GM12878 (cell line): Measurements from ENCODE around the gene PIGL. TPM values are rescaled to one million over a fixed set of nuclear protein-coding genes. Genes with fewer than 3 reads are reported as not detected.

ENCODE experiments used
- ATAC-seq: fragments of 200-7000 bp; cut with Tn5 transposase; 3 replicates; pipeline ENCODE4 v1.9.1; 2020; ENCODE audit warnings: mild to moderate bottlenecking, moderate library complexity
- BruUV-seq: library from RNA; stranded (reverse); fragments of 400-500 nt; replicated peaks from 2 replicates; lab custom pipeline; 2021; lab: Mats Ljungman, UMichigan
- CTCF ChIA-PET: fragments of 300-600 bp; sonication (Branson Sonifier 250); formaldehyde crosslinking; extraction: SDS; loops from one replicate; lab custom pipeline; 2021; ENCODE audit warnings: inconsistent platforms; lab: Yijun Ruan, JAX
- POLR2A ChIA-PET: fragments of 350-600 bp; formaldehyde crosslinking; extraction: SDS; loops from one replicate; lab custom pipeline; 2021; ENCODE audit warnings: inconsistent platforms; lab: Charles Lee
- RAD21 ChIA-PET: fragments of 300-600 bp; sonication (Branson Sonifier 250); formaldehyde crosslinking; loops from one replicate; lab custom pipeline; 2023; ENCODE audit warnings: antibody characterized with exemption; ENCODE audit not compliant: unreplicated experiment; lab: Charles Lee
- SMC1A ChIA-PET: fragments of 300-600 bp; sonication (Branson Sonifier 250); formaldehyde crosslinking; loops from one replicate; lab custom pipeline; 2023; ENCODE audit not compliant: unreplicated experiment, uncharacterized antibody; lab: Charles Lee
- DNase-seq: peaks from one replicate; pipeline ENCODE4 v3.0.0-alpha.2; 2011; ENCODE audit warnings: low read depth, low spot score
- FAIRE-seq: peaks from 3 replicates; lab custom pipeline; 2011; peaks lifted over from hg19 to GRCh38; lab: Jason Lieb, UNC
- H2AFZ ChIP-seq: 2 replicates; pipeline ENCODE4 v1.6.0; 2011; ENCODE audit warnings: low read depth, low read length, control low read depth; ENCODE audit not compliant: control insufficient read depth
- H3K27ac ChIP-seq: 2 replicates; pipeline ENCODE4 v1.5.1; 2011; ENCODE audit warnings: control low read depth; ENCODE audit not compliant: control insufficient read depth, insufficient read depth
- H3K27me3 ChIP-seq, 2 experiments: replicated peaks in 1 of 2; 2 replicates each; pipeline versions ENCODE4 v1.6.0 to v1.6.1; 2011; ENCODE audit warnings: low read length in 1 of 2; ENCODE audit not compliant: control insufficient read depth in 2 of 2, insufficient read depth in 2 of 2
- H3K36me3 ChIP-seq, 2 experiments: 2 replicates each; pipeline ENCODE4 v1.5.1; 2011; ENCODE audit warnings: low read length in 1 of 2; ENCODE audit not compliant: control insufficient read depth in 2 of 2, insufficient read depth in 2 of 2
- H3K4me1 ChIP-seq: 2 replicates; pipeline ENCODE4 v1.6.1; 2011; ENCODE audit warnings: mild to moderate bottlenecking, low read length, moderate library complexity, mixed read lengths; ENCODE audit not compliant: control insufficient read depth, insufficient read depth
- H3K4me2 ChIP-seq: 2 replicates; pipeline ENCODE4 v1.6.0; 2011; ENCODE audit warnings: control low read depth; ENCODE audit not compliant: control insufficient read depth, insufficient read depth
- H3K4me3 ChIP-seq: fragments of 200-600 bp; sonication (generic); 2 replicates; pipeline ENCODE4 v1.5.1; 2016
- H3K79me2 ChIP-seq: 2 replicates; pipeline ENCODE4 v1.6.0; 2011; ENCODE audit warnings: low read length; ENCODE audit not compliant: control insufficient read depth, insufficient read depth
- H3K9ac ChIP-seq: 2 replicates; pipeline ENCODE4 v1.8.0; 2011; ENCODE audit warnings: low read length, control low read depth, mixed read lengths; ENCODE audit not compliant: control insufficient read depth, insufficient read depth
- H3K9me3 ChIP-seq: replicated peaks from 3 replicates; pipeline ENCODE4 v1.5.1; 2011; ENCODE audit warnings: mild to moderate bottlenecking, low read length; ENCODE audit not compliant: control insufficient read depth, insufficient read depth
- H4K20me1 ChIP-seq: 2 replicates; pipeline ENCODE4 v1.6.0; 2011; ENCODE audit not compliant: control insufficient read depth, insufficient read depth
- BHLHE40 ChIP-seq, 2 experiments: fragments of 450-650 bp in 1 of 2; IDR thresholded peaks; 2 replicates each; pipeline ENCODE4 v1.6.1; 2011 to 2017; ENCODE audit warnings: low read depth in 2 of 2, borderline replicate concordance in 1 of 2, improper control_type of control experiment in 1 of 2, low read length in 1 of 2, mild to moderate bottlenecking in 1 of 2
- BRCA1 ChIP-seq: IDR thresholded peaks from 2 replicates; pipeline ENCODE4 v1.6.1; 2011; ENCODE audit warnings: low read depth, low read length, improper control_type of control experiment
- CBX5 ChIP-seq: sonication (generic); IDR thresholded peaks from 2 replicates; pipeline ENCODE4 v1.6.1; 2016; ENCODE audit warnings: low read depth, moderate library complexity, mild to moderate bottlenecking, inconsistent platforms
- CHD4 ChIP-seq: fragments of 200-600 bp; sonication (generic); IDR thresholded peaks from 2 replicates; pipeline ENCODE4 v1.6.1; 2016; ENCODE audit warnings: mild to moderate bottlenecking
- HDAC6 ChIP-seq: fragments of 200-600 bp; sonication (generic); IDR thresholded peaks from one replicate; pipeline ENCODE4 v1.8.0; 2017; ENCODE audit warnings: antibody characterized with exemption; ENCODE audit not compliant: unreplicated experiment
- MXI1 ChIP-seq: fragments of 150-350 bp; IDR thresholded peaks from 2 replicates; pipeline ENCODE4 v1.6.1; 2011; ENCODE audit warnings: low read depth, mild to moderate bottlenecking, inconsistent platforms, low read length, improper control_type of control experiment
- MYC ChIP-seq: IDR thresholded peaks from 2 replicates; pipeline ENCODE4 v1.6.1; 2011; ENCODE audit warnings: mild to moderate bottlenecking, low read length, moderate library complexity, inconsistent platforms; ENCODE audit not compliant: insufficient read depth, insufficient replicate concordance, insufficient read length, severe bottlenecking
- SMAD5 ChIP-seq: IDR thresholded peaks from 2 replicates; pipeline ENCODE4 v1.6.1; 2016; ENCODE audit warnings: antibody characterized with exemption, low read depth
- ZNF24 ChIP-seq: fragments of 450-650 bp; IDR thresholded peaks from 2 replicates; pipeline ENCODE4 v1.6.1; 2017; ENCODE audit warnings: antibody characterized with exemption, mild to moderate bottlenecking
- WGBS: methylation state at CpG from one replicate; pipeline ENCODE4 v1.1.6; 2016; ENCODE audit warnings: low lambda C conversion rate; ENCODE audit not compliant: insufficient replicate concordance, insufficient coverage; ENCODE audit errors: missing lambda C conversion rate; 5-methylcytosine and 5-hydroxymethylcytosine counted together
- in situ Hi-C: fragments of 300-500 bp; cut with MboI; formaldehyde crosslinking; loops from 9 replicates; pipeline ENCODE4 v1.14.3; 2018; ENCODE audit warnings: mixed read lengths
- intact Hi-C: fragments of 100-400 bp; cut with micrococcal nuclease; formaldehyde crosslinking; loops from one replicate; pipeline ENCODE4 v1.14.2; 2022; ENCODE audit not compliant: unreplicated experiment
- polyA plus RNA-seq, 11 experiments: library from polyadenylated mRNA; depleted of rRNA in 4 of 11; unstranded in 6 of 11; stranded (reverse) in 5 of 11; fragments of >200 nt; fragmentation: Nextera tagmentation in 4 of 11; fragmentation: Illumina TruSeq in 1 of 11; extraction: Ambion mirVana in 4 of 11; extraction: Trizol in 1 of 11; gene quantifications; 1 replicate in 1 of 11; 2 replicates in 10 of 11; pipeline versions ENCODE4 v1.2.1 to v1.2.3, GENCODE V29; 2011 to 2016; ENCODE audit warnings: inconsistent platforms in 2 of 11, missing spikeins in 2 of 11, low read depth in 1 of 11
- total RNA-seq, 4 experiments: library from RNA; depleted of rRNA in 3 of 4; stranded (reverse); fragments of >200 nt in 3 of 4; fragmentation: Illumina TruSeq in 1 of 4; extraction: Trizol in 1 of 4; gene quantifications; 2 replicates each; pipeline versions ENCODE4 v1.2.1 to v1.2.3, GENCODE V29; 2013 to 2021
- TF ChIP-seq, protein P1 (sequence below): fragments of 450-650 bp; IDR thresholded peaks from 2 replicates; pipeline ENCODE4 v1.6.1; 2018; ENCODE audit warnings: mild to moderate bottlenecking, low read depth, moderate library complexity; ENCODE audit not compliant: partially characterized antibody
- TF ChIP-seq, protein P2 (sequence below): fragments of 450-650 bp; IDR thresholded peaks from 2 replicates; pipeline ENCODE4 v1.6.1; 2016; ENCODE audit warnings: mild to moderate bottlenecking
- TF ChIP-seq, protein P3 (sequence below): fragments of 450-650 bp; IDR thresholded peaks from 2 replicates; pipeline ENCODE4 v1.6.1; 2017; ENCODE audit warnings: antibody characterized with exemption, mild to moderate bottlenecking, moderate library complexity
- TF ChIP-seq, protein P4 (sequence below): IDR thresholded peaks from 2 replicates; pipeline ENCODE4 v1.6.1; 2011; ENCODE audit warnings: borderline replicate concordance, low read depth, mild to moderate bottlenecking, moderate library complexity, mixed read lengths, low read length; ENCODE audit not compliant: insufficient read depth; ENCODE audit errors: extremely low read length

Gene PIGL
- total and polyA plus RNA-seq, 10 of the 15 experiments (the other 5 are each of a cell fraction or from before 2014, with no cell fraction given), result 25.9 to 52.5 (median 30.2) TPM

DNA sequence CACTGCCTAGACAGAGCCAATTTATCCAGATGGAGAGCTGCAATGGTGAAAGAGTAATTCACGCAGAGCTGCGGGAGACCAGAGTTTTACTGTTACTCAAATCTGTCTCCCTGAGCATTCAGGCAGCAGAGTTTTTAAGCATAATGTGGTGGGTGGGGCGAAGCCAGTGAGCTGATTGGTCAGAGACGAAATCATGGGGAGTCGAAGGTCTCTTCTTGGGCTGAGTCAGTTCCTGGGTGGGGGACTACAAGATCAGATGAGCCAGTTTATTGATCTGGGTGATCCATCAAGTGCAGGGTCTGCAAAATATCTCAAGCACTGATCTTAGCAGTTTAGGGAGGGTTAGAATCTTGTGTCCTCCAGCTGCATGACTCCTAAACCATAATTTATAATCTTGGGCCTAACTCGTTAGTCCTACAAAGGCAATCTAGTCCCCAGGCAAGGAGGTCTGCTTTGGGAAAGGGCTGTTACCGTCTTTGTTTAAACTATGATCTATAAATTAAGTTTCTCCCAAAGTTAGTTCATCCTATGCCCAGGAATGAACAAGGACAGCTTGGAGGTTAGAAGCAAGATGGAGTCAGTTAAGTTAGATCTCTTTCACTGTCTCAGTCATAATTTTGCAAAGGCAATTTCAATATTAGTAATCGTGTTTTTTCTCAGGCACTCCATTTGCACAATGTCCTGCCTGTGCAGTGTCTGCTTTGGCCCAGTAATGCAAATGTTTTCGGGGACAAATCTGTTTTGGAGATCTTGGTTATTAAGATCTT lies 27.0 kb downstream of the PIGL start (continued):
- no peak for TF ChIP-seq HDAC6

DNA sequence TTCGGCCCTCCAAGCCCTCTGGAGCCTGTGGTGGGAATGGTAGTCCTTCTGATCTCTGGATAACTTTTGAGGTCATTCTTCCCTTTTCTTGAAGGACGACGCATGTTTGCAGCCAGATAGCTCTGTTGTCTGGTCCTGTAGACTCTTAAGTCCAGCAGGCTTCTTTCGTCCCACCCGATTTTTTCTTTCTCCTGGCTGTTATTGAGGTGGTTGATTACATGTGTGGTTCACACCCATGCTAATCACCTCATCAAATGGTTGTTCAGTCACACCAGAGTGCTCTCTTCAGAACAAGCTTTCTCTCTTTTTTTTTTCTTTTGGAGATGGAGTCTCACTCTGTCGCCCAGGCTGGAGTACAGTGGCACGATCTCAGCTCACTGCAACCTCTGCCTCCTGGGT lies 30.6 kb downstream of the PIGL start:
- BruUV-seq, result no TSS peak
- H3K79me2 ChIP-seq, result no peaks in the 10 kb centered on the region
- H4K20me1 ChIP-seq, result no peaks in the 10 kb centered on the region
- H3K27ac ChIP-seq, result no peak overlapping the region
- H3K36me3 ChIP-seq, result no peaks in the 10 kb centered on the region; a peak in 1 of 4 replicates
- H3K4me1 ChIP-seq, result peaks cover 6% of the 10 kb centered on the region
- ATAC-seq, result no peak
- ChIA-PET POLR2A (no interaction called here), CTCF (no interaction called here), SMC1A (interaction anchor here (0.5 kb wide), 1 partner anchor 122 kb away, joined by 4 read pairs; no protein-coding TSS in a partner anchor), RAD21 (no interaction called here)
- DNase-seq, result no peak
- H3K9me3 ChIP-seq, result no peaks in the 10 kb centered on the region
- no peak for FAIRE-seq
- no peaks in the 10 kb centered on the region for H3K27me3 ChIP-seq
- no peak overlapping the region for H3K9ac ChIP-seq
- in situ Hi-C loops, result no loop called here
- no peak overlapping the region for H2AFZ ChIP-seq
- intact Hi-C loops, result no loop called here
- H3K4me2 ChIP-seq, result no peak overlapping the region
- 97% methylated on average over 7 of the region's 7 CpGs for WGBS
- no peak overlapping the region for H3K4me3 ChIP-seq
- no peak for TF ChIP-seq CBX5
- no peak for TF ChIP-seq ZNF24
- TF ChIP-seq, protein P1, sequence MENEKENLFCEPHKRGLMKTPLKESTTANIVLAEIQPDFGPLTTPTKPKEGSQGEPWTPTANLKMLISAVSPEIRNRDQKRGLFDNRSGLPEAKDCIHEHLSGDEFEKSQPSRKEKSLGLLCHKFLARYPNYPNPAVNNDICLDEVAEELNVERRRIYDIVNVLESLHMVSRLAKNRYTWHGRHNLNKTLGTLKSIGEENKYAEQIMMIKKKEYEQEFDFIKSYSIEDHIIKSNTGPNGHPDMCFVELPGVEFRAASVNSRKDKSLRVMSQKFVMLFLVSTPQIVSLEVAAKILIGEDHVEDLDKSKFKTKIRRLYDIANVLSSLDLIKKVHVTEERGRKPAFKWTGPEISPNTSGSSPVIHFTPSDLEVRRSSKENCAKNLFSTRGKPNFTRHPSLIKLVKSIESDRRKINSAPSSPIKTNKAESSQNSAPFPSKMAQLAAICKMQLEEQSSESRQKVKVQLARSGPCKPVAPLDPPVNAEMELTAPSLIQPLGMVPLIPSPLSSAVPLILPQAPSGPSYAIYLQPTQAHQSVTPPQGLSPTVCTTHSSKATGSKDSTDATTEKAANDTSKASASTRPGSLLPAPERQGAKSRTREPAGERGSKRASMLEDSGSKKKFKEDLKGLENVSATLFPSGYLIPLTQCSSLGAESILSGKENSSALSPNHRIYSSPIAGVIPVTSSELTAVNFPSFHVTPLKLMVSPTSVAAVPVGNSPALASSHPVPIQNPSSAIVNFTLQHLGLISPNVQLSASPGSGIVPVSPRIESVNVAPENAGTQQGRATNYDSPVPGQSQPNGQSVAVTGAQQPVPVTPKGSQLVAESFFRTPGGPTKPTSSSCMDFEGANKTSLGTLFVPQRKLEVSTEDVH, result no peak
- no peak for TF ChIP-seq BHLHE40 (IDR thresholded peaks at IDR 0.05; ENCODE audit: borderline replicate concordance in 1 of 2, low read depth in 2 of 2, low read length in 1 of 2)
- no peak for TF ChIP-seq BRCA1
- TF ChIP-seq MYC, result no peak
- no peak for TF ChIP-seq CHD4
- TF ChIP-seq SMAD5, result no peak
- TF ChIP-seq, protein P2, sequence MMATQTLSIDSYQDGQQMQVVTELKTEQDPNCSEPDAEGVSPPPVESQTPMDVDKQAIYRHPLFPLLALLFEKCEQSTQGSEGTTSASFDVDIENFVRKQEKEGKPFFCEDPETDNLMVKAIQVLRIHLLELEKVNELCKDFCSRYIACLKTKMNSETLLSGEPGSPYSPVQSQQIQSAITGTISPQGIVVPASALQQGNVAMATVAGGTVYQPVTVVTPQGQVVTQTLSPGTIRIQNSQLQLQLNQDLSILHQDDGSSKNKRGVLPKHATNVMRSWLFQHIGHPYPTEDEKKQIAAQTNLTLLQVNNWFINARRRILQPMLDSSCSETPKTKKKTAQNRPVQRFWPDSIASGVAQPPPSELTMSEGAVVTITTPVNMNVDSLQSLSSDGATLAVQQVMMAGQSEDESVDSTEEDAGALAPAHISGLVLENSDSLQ, result no peak
- TF ChIP-seq, protein P3, sequence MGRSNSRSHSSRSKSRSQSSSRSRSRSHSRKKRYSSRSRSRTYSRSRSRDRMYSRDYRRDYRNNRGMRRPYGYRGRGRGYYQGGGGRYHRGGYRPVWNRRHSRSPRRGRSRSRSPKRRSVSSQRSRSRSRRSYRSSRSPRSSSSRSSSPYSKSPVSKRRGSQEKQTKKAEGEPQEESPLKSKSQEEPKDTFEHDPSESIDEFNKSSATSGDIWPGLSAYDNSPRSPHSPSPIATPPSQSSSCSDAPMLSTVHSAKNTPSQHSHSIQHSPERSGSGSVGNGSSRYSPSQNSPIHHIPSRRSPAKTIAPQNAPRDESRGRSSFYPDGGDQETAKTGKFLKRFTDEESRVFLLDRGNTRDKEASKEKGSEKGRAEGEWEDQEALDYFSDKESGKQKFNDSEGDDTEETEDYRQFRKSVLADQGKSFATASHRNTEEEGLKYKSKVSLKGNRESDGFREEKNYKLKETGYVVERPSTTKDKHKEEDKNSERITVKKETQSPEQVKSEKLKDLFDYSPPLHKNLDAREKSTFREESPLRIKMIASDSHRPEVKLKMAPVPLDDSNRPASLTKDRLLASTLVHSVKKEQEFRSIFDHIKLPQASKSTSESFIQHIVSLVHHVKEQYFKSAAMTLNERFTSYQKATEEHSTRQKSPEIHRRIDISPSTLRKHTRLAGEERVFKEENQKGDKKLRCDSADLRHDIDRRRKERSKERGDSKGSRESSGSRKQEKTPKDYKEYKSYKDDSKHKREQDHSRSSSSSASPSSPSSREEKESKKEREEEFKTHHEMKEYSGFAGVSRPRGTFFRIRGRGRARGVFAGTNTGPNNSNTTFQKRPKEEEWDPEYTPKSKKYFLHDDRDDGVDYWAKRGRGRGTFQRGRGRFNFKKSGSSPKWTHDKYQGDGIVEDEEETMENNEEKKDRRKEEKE, result no peak
- TF ChIP-seq, protein P4, sequence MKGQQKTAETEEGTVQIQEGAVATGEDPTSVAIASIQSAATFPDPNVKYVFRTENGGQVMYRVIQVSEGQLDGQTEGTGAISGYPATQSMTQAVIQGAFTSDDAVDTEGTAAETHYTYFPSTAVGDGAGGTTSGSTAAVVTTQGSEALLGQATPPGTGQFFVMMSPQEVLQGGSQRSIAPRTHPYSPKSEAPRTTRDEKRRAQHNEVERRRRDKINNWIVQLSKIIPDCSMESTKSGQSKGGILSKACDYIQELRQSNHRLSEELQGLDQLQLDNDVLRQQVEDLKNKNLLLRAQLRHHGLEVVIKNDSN, result no peak
- no peak for TF ChIP-seq MXI1
